ACHN (cell line): ENCODE measurements around the gene LYSMD4.
A peak's percentile ranks its signal among the peaks of the same experiment; 100 is the strongest.
"Not testable (repeated sequence)": the region's sequence is repeated elsewhere in the genome, so short reads cannot be mapped to it uniquely, and the experiment has no call there.

Experiments used
- DNase-seq: peaks from one replicate; pipeline ENCODE4 v3.0.0-alpha.2; 2015
- in situ Hi-C: cut with HindIII; loops from 2 replicates; pipeline ENCODE4 v1.10.0; 2017; ENCODE audit warnings: low sequenced_read_pairs, low pct_ligation_motif_present, low pct_unique_long_range_greater_than_20kb

Gene LYSMD4

GRCh38 chr15:99733268-99734039, at the start of gene LYSMD4:
Gene LYSMD4 (minus strand): TSS chr15:99733437. CDS start chr15:99731999, 1,438 bp downstream.
- in situ Hi-C loops: no loop called here
- DNase-seq: peak; percentile 89

GRCh38 chr15:99782029-99782428, 48.8 kb upstream of the LYSMD4 start:
- DNase-seq, in situ Hi-C loops: not testable (repeated sequence)

- no peak for DNase-seq
- in situ Hi-C loops: no loop called here
Measured at GRCh38 chr15:99777144-99777543, 43.9 kb upstream of the LYSMD4 start.

- in situ Hi-C loops: no loop called here
- no peak for DNase-seq
Measured at GRCh38 chr15:99764522-99764921, 31.3 kb upstream of the LYSMD4 start.

GRCh38 chr15:99763827-99764226, 30.6 kb upstream of the LYSMD4 start:
- DNase-seq: no peak
- in situ Hi-C loops: no loop called here

- in situ Hi-C loops: no loop called here
- DNase-seq: no peak
Measured at GRCh38 chr15:99762288-99762687, 29.1 kb upstream of the LYSMD4 start.

GRCh38 chr15:99755692-99756409, 22.6 kb upstream of the LYSMD4 start:
- peak; percentile 67 for DNase-seq
- in situ Hi-C loops: no loop called here

GRCh38 chr15:99753066-99753465, 19.8 kb upstream of the LYSMD4 start:
- DNase-seq: no peak
- in situ Hi-C loops: no loop called here

GRCh38 chr15:99752556-99752955, 19.3 kb upstream of the LYSMD4 start:
- in situ Hi-C loops: no loop called here
- no peak for DNase-seq

- in situ Hi-C loops, DNase-seq: not testable (repeated sequence)
Measured at GRCh38 chr15:99750326-99750725, 17.1 kb upstream of the LYSMD4 start.

GRCh38 chr15:99749386-99749785, 16.1 kb upstream of the LYSMD4 start:
- in situ Hi-C loops: no loop called here
- no peak for DNase-seq

GRCh38 chr15:99745370-99746086, 12.3 kb upstream of the LYSMD4 start:
- in situ Hi-C loops: no loop called here
- DNase-seq: no peak

GRCh38 chr15:99744142-99744541, 10.9 kb upstream of the LYSMD4 start:
- in situ Hi-C loops: no loop called here
- DNase-seq: no peak

GRCh38 chr15:99741835-99742234, 8.6 kb upstream of the LYSMD4 start:
- no peak for DNase-seq
- in situ Hi-C loops: no loop called here

GRCh38 chr15:99738021-99738847, 5.0 kb upstream of the LYSMD4 start:
- no peak for DNase-seq
- in situ Hi-C loops: no loop called here

GRCh38 chr15:99736702-99737101, 3.5 kb upstream of the LYSMD4 start:
- DNase-seq: no peak
- in situ Hi-C loops: no loop called here

GRCh38 chr15:99735868-99736267, 2.6 kb upstream of the LYSMD4 start:
- in situ Hi-C loops: no loop called here
- DNase-seq: no peak

GRCh38 chr15:99734575-99734974, 1.3 kb upstream of the LYSMD4 start:
- in situ Hi-C loops: no loop called here
- no peak for DNase-seq

- DNase-seq, in situ Hi-C loops: not testable (repeated sequence)
Measured at GRCh38 chr15:99734040-99734291, 729 bp upstream of the LYSMD4 start.
